Fibroblast of skin of left quadriceps (primary cell): ENCODE results near the gene C6orf47.

Experiments used
- DNase-seq, 2 experiments: peaks; one replicate each; pipeline ENCODE4 v3.0.0-alpha.2; 2013; ENCODE audit warnings: low read depth in 2 of 2

C6orf47 gene

GRCh38 chr6:31636698-31637596, 23.6 kb downstream of the C6orf47 start:
- no peak for DNase-seq

- DNase-seq: no peak
Measured at GRCh38 chr6:31634969-31635575, 25.5 kb downstream of the C6orf47 start.

GRCh38 chr6:31634131-31634530, 26.4 kb downstream of the C6orf47 start:
- no peak for DNase-seq

- no peak for DNase-seq
Measured at GRCh38 chr6:31633447-31633846, 27.1 kb downstream of the C6orf47 start.

- DNase-seq: no peak
Measured at GRCh38 chr6:31632279-31632946, 28.2 kb downstream of the C6orf47 start.

- DNase-seq: no peak
Measured at GRCh38 chr6:31631681-31632278, 28.8 kb downstream of the C6orf47 start.

GRCh38 chr6:31631209-31631608, 29.4 kb downstream of the C6orf47 start:
- DNase-seq: no peak

- DNase-seq: no peak
Measured at GRCh38 chr6:31630177-31630934, 30.2 kb downstream of the C6orf47 start.

GRCh38 chr6:31629014-31629413, 31.6 kb downstream of the C6orf47 start:
- DNase-seq: no peak

- no peak for DNase-seq
Measured at GRCh38 chr6:31627690-31628287, 32.8 kb downstream of the C6orf47 start.

GRCh38 chr6:31626952-31627351, 33.6 kb downstream of the C6orf47 start:
- DNase-seq: no peak

- no peak for DNase-seq
Measured at GRCh38 chr6:31624070-31624469, 36.5 kb downstream of the C6orf47 start.

GRCh38 chr6:31622684-31623091, 37.9 kb downstream of the C6orf47 start:
- DNase-seq: no peak

GRCh38 chr6:31621991-31622390, 38.6 kb downstream of the C6orf47 start:
- DNase-seq: no peak

- no peak for DNase-seq
Measured at GRCh38 chr6:31621320-31621939, 39.1 kb downstream of the C6orf47 start.

- DNase-seq: peak in 1 of 2 experiments; percentile 99
Measured at GRCh38 chr6:31620586-31621319, 39.8 kb downstream of the C6orf47 start, which contains the start of gene PRRC2A. Gene PRRC2A (plus strand): TSS chr6:31620715. CDS start chr6:31622790, 2,075 bp downstream.

GRCh38 chr6:31619805-31620585, 40.6 kb downstream of the C6orf47 start:
- peak; percentile 94 to 100 for DNase-seq

GRCh38 chr6:31617010-31617409, 43.6 kb downstream of the C6orf47 start:
- no peak for DNase-seq

GRCh38 chr6:31615748-31616147, 44.8 kb downstream of the C6orf47 start:
- DNase-seq: no peak
